OCI-LY3 (cell line): ENCODE results near the gene MYO3A.

Source experiments
- EZH2phosphoT487 ChIP-seq: fragments of 200-600 bp; shearing (Covaris generic); IDR thresholded peaks from 2 replicates; pipeline ENCODE4 v1.6.1; 2018; ENCODE audit warnings: antibody characterized with exemption, mixed run types, low read depth
- TF ChIP-seq, protein P1 (sequence below): fragments of 200-600, 300-600 bp; sonication (generic); IDR thresholded peaks from 2 replicates; pipeline ENCODE4 v1.5.1; 2014; ENCODE audit warnings: antibody characterized with exemption, low read length, low read depth

DNA sequence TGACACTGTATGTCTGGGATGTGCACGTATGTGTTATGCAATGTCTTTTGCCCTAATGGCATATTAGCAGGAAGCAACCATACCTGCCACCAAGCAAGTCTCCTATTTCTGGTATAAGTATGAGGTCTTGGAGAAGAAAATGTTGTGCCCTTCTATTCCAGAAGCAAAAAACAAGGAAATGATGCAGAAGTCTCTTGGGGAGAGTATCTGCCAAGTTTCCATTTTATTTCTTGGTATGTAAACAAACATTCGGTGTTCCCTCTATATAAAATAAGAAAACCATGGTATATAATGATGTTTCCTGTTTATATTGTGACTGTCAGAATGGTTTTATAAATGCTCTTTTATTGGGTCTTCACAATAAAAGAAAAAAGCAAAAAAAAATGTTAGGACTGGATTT, 19.3 kb upstream of the MYO3A start:
- TF ChIP-seq, protein P1, sequence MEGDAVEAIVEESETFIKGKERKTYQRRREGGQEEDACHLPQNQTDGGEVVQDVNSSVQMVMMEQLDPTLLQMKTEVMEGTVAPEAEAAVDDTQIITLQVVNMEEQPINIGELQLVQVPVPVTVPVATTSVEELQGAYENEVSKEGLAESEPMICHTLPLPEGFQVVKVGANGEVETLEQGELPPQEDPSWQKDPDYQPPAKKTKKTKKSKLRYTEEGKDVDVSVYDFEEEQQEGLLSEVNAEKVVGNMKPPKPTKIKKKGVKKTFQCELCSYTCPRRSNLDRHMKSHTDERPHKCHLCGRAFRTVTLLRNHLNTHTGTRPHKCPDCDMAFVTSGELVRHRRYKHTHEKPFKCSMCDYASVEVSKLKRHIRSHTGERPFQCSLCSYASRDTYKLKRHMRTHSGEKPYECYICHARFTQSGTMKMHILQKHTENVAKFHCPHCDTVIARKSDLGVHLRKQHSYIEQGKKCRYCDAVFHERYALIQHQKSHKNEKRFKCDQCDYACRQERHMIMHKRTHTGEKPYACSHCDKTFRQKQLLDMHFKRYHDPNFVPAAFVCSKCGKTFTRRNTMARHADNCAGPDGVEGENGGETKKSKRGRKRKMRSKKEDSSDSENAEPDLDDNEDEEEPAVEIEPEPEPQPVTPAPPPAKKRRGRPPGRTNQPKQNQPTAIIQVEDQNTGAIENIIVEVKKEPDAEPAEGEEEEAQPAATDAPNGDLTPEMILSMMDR, result no peak
- no peak for TF ChIP-seq EZH2phosphoT487
